ENCODE results near the gene MAP1S.

GRCh38 chr19:17761148-17761547 lies 41.9 kb downstream of the MAP1S start:
- TF ChIP-seq CTCF (IDR thresholded peaks at IDR 0.05; ENCODE audit: low read depth, low read length) (no peak), MYC (IDR thresholded peaks at IDR 0.05; ENCODE audit: low read depth, low read length) (no peak), POLR2A (IDR thresholded peaks at IDR 0.05; ENCODE audit: extremely low read depth, insufficient read length) (no peak), MAX (IDR thresholded peaks at IDR 0.05; ENCODE audit: low read depth, low read length) (no peak)
